Right atrium auricular region (tissue), 2 donors: Measurements from ENCODE around the gene CDK15. TPM values are rescaled to one million over a fixed set of nuclear protein-coding genes. Genes with fewer than 3 reads are reported as not detected.

Source experiments
- DNase-seq: peaks from one replicate; pipeline ENCODE4 v3.0.0-alpha.2; 2019; ENCODE audit warnings: low spot score
- H3K27ac ChIP-seq, 2 donors: fragments of 200-600 bp; sonication (generic); 1 replicate in 1 of 2; 2 replicates in 1 of 2; pipeline ENCODE4 v1.5.1; 2016 to 2019
- H3K27me3 ChIP-seq, 2 donors: fragments of 200-600 bp; sonication (generic); one replicate each; pipeline versions ENCODE4 v1.5.1 to v1.6.0; 2017 to 2019
- H3K36me3 ChIP-seq: fragments of 200-600 bp; sonication (generic); one replicate; pipeline ENCODE4 v1.5.1; 2016
- H3K4me1 ChIP-seq, 2 donors: fragments of 200-600 bp; sonication (generic); one replicate each; pipeline versions ENCODE4 v1.5.1 to v1.6.0; 2017 to 2019
- H3K4me3 ChIP-seq, 2 donors: fragments of 200-600 bp; sonication (generic); 1 replicate in 1 of 2; 2 replicates in 1 of 2; pipeline ENCODE4 v1.5.1; 2017 to 2019; ENCODE audit warnings: mild to moderate bottlenecking in 1 of 2, moderate library complexity in 1 of 2
- H3K9me3 ChIP-seq, 2 donors: fragments of 200-600 bp; sonication (generic); one replicate each; pipeline ENCODE4 v1.5.1; 2019
- CTCF ChIP-seq, 2 donors: fragments of 200-600 bp; sonication (generic); IDR thresholded peaks; one replicate each; pipeline ENCODE4 v1.5.1; 2019; ENCODE audit warnings: antibody characterized with exemption in 2 of 2
- total RNA-seq, 2 donors: library from RNA; depleted of rRNA; stranded (reverse); fragments of >200 nt; gene quantifications; one replicate each; pipeline ENCODE4 v1.1.0, GENCODE V29; 2016

CDK15 gene
- total RNA-seq, 2 donors from 2014 or later: not detected

GRCh38 chr2:201909348-201909747, 103.0 kb downstream of the CDK15 start:
- DNase-seq: no peak
- Histone ChIP-seq H3K9me3 (no peaks in the 10 kb centered on the region), H3K27me3 (no peaks in the 10 kb centered on the region), H3K27ac (no peak overlapping the region), H3K4me1 (peaks cover 0 to 4% of the 10 kb centered on the region in 2 donors), H3K36me3 (no peaks in the 10 kb centered on the region), H3K4me3 (no peak overlapping the region)
- TF ChIP-seq CTCF (IDR thresholded peaks at IDR 0.05): no peak

- H3K36me3 ChIP-seq: no peaks in the 10 kb centered on the region
- no peak overlapping the region for H3K4me3 ChIP-seq
- no peak overlapping the region for H3K27ac ChIP-seq
- H3K27me3 ChIP-seq: no peaks in the 10 kb centered on the region
- DNase-seq: no peak
- H3K4me1 ChIP-seq: peaks cover 0 to 4% of the 10 kb centered on the region in 2 donors
- H3K9me3 ChIP-seq: no peaks in the 10 kb centered on the region
- no peak for TF ChIP-seq CTCF (IDR thresholded peaks at IDR 0.05)
Measured at GRCh38 chr2:201909961-201910361, 103.6 kb downstream of the CDK15 start.

- DNase-seq: no peak
- Histone ChIP-seq H3K27ac (no peak overlapping the region), H3K4me3 (no peak overlapping the region), H3K27me3 (no peaks in the 10 kb centered on the region), H3K36me3 (no peaks in the 10 kb centered on the region), H3K9me3 (no peaks in the 10 kb centered on the region), H3K4me1 (peaks cover 0 to 4% of the 10 kb centered on the region in 2 donors)
- TF ChIP-seq CTCF (IDR thresholded peaks at IDR 0.05): no peak
Measured at GRCh38 chr2:201911372-201911771, 105.0 kb downstream of the CDK15 start.

- no peak overlapping the region for H3K4me3 ChIP-seq
- no peak for DNase-seq
- no peaks in the 10 kb centered on the region for H3K4me1 ChIP-seq
- no peaks in the 10 kb centered on the region for H3K27me3 ChIP-seq
- H3K36me3 ChIP-seq: no peaks in the 10 kb centered on the region
- no peak overlapping the region for H3K27ac ChIP-seq
- TF ChIP-seq CTCF (IDR thresholded peaks at IDR 0.05): no peak
- H3K9me3 ChIP-seq: no peaks in the 10 kb centered on the region
Measured at GRCh38 chr2:201913201-201913600, 106.9 kb downstream of the CDK15 start.

GRCh38 chr2:201915446-201915845, 109.1 kb downstream of the CDK15 start:
- no peaks in the 10 kb centered on the region for H3K36me3 ChIP-seq
- H3K4me3 ChIP-seq: no peak overlapping the region
- H3K4me1 ChIP-seq: no peaks in the 10 kb centered on the region
- no peak overlapping the region for H3K27ac ChIP-seq
- H3K9me3 ChIP-seq: no peaks in the 10 kb centered on the region
- no peaks in the 10 kb centered on the region for H3K27me3 ChIP-seq
- no peak for DNase-seq
- TF ChIP-seq CTCF (IDR thresholded peaks at IDR 0.05): no peak

GRCh38 chr2:201916565-201916964, 110.2 kb downstream of the CDK15 start:
- Histone ChIP-seq H3K4me1 (no peaks in the 10 kb centered on the region), H3K27ac (no peak overlapping the region), H3K4me3 (no peak overlapping the region), H3K27me3 (no peaks in the 10 kb centered on the region), H3K9me3 (no peaks in the 10 kb centered on the region), H3K36me3 (no peaks in the 10 kb centered on the region)
- no peak for DNase-seq
- TF ChIP-seq CTCF (IDR thresholded peaks at IDR 0.05): no peak
